GM12875 (cell line): ENCODE measurements around the gene CYP4X1.
"Not testable (repeated sequence)": the region's sequence is repeated elsewhere in the genome, so short reads cannot be mapped to it uniquely, and the experiment has no call there.

ENCODE experiments used
- H3K4me3 ChIP-seq: one replicate; pipeline ENCODE4 v1.5.1; 2011; ENCODE audit warnings: low read depth, low read length, control low read depth
- TF ChIP-seq, protein P1 (sequence below): IDR thresholded peaks from 2 replicates; pipeline ENCODE4 v1.5.1; 2011; ENCODE audit warnings: low read depth, mild to moderate bottlenecking, control low read depth, inconsistent platforms, low read length, moderate library complexity, borderline replicate concordance; ENCODE audit not compliant: insufficient read depth

Gene CYP4X1

DNA sequence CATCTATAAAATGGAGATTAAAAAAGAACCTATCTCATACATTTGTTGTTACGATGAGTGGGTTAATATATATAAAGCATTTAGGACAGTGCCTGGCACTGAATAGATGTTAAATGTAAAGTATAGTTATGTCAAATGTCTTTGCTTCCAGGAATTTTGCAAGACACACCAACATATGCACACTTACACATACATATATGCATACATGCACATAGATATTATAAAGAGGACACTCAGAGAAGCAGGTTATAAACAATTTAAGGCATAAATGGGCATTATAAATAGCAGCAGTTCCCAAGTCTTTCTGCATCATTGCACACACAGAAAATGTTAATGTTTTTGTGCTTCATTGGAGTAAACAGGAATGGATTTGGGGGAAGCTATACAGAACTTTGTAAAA is 13.3 kb downstream of the CYP4X1 start:
- TF ChIP-seq, protein P1, sequence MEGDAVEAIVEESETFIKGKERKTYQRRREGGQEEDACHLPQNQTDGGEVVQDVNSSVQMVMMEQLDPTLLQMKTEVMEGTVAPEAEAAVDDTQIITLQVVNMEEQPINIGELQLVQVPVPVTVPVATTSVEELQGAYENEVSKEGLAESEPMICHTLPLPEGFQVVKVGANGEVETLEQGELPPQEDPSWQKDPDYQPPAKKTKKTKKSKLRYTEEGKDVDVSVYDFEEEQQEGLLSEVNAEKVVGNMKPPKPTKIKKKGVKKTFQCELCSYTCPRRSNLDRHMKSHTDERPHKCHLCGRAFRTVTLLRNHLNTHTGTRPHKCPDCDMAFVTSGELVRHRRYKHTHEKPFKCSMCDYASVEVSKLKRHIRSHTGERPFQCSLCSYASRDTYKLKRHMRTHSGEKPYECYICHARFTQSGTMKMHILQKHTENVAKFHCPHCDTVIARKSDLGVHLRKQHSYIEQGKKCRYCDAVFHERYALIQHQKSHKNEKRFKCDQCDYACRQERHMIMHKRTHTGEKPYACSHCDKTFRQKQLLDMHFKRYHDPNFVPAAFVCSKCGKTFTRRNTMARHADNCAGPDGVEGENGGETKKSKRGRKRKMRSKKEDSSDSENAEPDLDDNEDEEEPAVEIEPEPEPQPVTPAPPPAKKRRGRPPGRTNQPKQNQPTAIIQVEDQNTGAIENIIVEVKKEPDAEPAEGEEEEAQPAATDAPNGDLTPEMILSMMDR = no peak
- H3K4me3 ChIP-seq = no peak overlapping the region

DNA sequence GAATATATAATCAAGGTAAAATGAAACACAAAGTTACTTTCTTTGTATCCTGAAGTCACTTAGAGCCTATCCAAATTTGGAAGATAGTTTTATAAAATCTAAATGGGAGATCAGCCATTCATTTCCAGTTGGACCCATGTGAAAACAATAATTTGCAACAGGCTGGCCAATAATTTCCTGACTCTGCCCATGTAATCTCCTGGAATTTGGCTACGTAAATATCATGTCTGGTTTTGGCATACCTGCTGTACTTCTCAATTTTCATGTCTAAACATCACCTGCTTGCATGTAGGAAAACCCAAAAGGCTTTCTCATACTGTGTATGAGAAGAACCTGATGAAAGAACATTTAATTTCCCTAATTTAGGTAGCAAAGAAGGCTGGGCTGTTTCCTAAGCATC is 35.9 kb downstream of the CYP4X1 start:
- TF ChIP-seq, protein P1 = no peak
- H3K4me3 ChIP-seq = no peak overlapping the region

DNA sequence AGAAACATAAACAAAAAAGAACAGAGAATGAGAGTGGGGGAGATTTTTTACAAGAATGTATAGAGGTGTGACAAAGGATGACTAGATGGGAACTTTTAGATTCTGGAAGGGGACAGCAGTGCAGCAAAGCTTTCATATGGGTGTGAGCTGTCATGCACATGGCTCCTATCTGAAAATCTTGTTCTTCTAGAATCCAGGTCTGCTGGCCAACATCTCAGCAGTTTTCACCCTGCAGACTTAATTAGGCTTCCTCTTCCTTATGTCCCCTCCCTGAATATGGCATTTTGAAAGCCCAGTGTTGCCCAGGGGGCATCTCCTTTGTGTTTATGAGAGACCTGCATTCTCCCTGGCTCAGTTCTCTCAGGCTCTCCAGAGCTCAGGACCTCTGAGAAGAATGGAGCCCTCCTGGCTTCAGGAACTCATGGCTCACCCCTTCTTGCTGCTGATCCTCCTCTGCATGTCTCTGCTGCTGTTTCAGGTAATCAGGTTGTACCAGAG is 43.7 kb downstream of the CYP4X1 start, which contains the start of gene CYP4Z1:
Gene CYP4Z1 (plus strand): TSS at position 135 of the 498 bp plus-strand sequence. CDS start 260 bp downstream, at position 395.
- TF ChIP-seq, protein P1 = no peak
- no peak within 1 kb of the TSS for H3K4me3 ChIP-seq

DNA sequence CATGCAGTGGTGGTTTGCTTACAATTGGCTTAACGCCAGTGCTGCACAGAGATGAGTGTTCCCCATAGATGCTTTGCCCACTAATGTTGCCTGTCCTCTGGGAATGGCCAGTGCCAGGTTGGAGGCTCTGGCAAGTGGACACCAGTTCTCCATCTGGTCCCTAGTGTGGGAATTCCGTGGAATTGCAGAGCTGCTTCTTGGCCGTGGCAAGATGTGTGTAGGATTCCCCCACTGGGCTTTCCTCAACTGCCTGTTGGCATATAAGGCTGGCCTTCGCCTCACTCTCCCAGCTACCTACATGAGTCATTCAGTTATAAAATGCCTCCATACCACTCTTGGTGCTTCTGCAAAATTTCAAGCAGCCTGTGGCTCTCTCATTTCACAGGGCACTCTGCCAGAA is 45.6 kb downstream of the CYP4X1 start:
- not testable (repeated sequence) for H3K4me3 ChIP-seq

DNA sequence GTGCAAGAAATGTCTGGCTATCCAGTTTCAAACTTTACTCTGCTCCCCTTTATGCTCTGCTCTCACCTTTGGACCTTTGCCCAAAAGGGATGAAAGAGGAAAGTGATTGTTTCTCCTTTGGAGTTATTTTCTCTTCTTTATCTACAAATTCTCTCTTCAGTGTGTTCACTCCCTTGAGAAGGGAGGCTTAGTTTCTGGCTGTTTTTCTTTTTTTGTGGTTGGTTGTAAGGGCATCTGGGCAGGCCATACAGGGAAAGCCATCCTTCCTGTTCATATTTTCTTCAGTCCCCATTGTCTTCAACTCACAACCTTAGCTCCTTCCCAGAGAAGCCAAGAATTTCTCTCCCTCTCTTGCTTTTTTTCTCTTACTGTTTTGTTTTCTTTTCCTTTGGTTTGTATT is 46.0 kb downstream of the CYP4X1 start:
- H3K4me3 ChIP-seq = not testable (repeated sequence)

DNA sequence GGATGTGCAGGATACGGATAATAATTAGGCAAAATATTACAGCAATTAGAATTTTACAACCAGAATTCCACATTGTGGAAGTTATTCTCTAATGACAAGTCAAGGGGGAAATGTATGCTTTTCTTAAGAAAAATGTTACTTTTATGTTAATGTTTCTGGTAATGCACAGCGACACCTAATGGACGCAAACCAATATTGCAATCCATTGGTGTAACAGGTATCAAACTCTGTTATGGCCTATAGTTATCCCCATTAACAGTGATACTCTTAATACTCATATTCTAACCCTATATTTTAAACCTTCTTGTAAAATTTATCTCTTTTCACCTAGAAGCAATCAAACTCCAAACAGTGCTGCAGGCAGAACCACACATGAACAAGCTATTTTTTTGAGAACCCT is 65.9 kb downstream of the CYP4X1 start:
- H3K4me3 ChIP-seq = not testable (repeated sequence)
- TF ChIP-seq, protein P1 = peak; percentile 24; the same call in 1 of the 2 replicates

DNA sequence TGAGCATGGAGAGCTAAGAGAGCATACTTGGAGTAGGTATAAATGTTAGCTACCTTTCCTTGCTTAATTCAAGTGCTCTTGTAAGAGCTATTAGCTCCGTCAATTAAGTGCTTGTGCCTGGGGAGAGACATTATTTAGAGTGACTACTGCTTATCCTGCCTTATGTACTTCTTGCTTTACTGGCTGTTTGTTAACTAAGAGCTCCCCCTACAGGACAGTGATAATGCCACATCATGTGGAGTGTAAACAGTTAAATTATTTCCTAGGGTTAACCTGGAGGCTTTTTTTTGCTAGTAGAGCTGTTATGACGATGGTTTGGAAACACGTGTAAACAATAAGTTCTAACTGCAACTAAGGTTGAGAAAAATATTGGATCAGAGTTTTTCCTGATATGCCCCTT is 68.0 kb downstream of the CYP4X1 start:
- not testable (repeated sequence) for H3K4me3 ChIP-seq
